Liver (tissue), 9 donors: ENCODE results near the gene AGBL4. TPM values are rescaled to one million over a fixed set of nuclear protein-coding genes. Genes with fewer than 3 reads are reported as not detected.

Experiments used
- DNase-seq: peaks from one replicate; pipeline ENCODE4 v3.0.0-alpha.2; 2017; ENCODE audit warnings: low spot score
- H3K27ac ChIP-seq, 2 donors: one replicate each; pipeline ENCODE4 v1.7.0; 2013; ENCODE audit warnings: inconsistent platforms in 2 of 2, low read length in 2 of 2, control low read depth in 1 of 2, low read depth in 1 of 2, mild to moderate bottlenecking in 1 of 2
- H3K27me3 ChIP-seq, 4 donors: one replicate each; pipeline versions ENCODE4 v1.6.1 to v1.7.0; 2013; ENCODE audit warnings: low read length in 3 of 4, inconsistent platforms in 1 of 4, mild to moderate bottlenecking in 1 of 4, moderate library complexity in 1 of 4; ENCODE audit not compliant: control insufficient read depth in 4 of 4, insufficient read depth in 4 of 4
- H3K36me3 ChIP-seq, 4 donors: one replicate each; pipeline versions ENCODE4 v1.6.1 to v1.7.0; 2013; ENCODE audit warnings: low read length in 3 of 4, mild to moderate bottlenecking in 3 of 4, low read depth in 1 of 4, moderate library complexity in 1 of 4; ENCODE audit not compliant: control insufficient read depth in 4 of 4, insufficient read depth in 3 of 4
- H3K4me1 ChIP-seq, 4 donors: one replicate each; pipeline versions ENCODE4 v1.6.1 to v1.7.0; 2013; ENCODE audit warnings: low read length in 3 of 4, mild to moderate bottlenecking in 3 of 4, moderate library complexity in 1 of 4; ENCODE audit not compliant: control insufficient read depth in 4 of 4, insufficient read depth in 4 of 4
- H3K4me3 ChIP-seq, 3 donors: one replicate each; pipeline versions ENCODE4 v1.6.1 to v1.7.0; 2013; ENCODE audit warnings: low read length in 3 of 3, control low read depth in 1 of 3, low read depth in 1 of 3, mild to moderate bottlenecking in 1 of 3
- H3K9ac ChIP-seq, 2 donors: one replicate each; pipeline ENCODE4 v1.7.0; 2013; ENCODE audit warnings: low read length in 2 of 2, mild to moderate bottlenecking in 2 of 2, moderate library complexity in 2 of 2, control low read depth in 1 of 2, low read depth in 1 of 2
- H3K9me3 ChIP-seq, 4 donors: one replicate each; pipeline versions ENCODE4 v1.6.1 to v1.7.0; 2013; ENCODE audit warnings: low read length in 3 of 4; ENCODE audit not compliant: control insufficient read depth in 4 of 4
- ATF3 ChIP-seq: IDR thresholded peaks from 2 replicates; pipeline ENCODE4 v1.6.1; 2016; ENCODE audit warnings: antibody characterized with exemption
- CTCF ChIP-seq: fragments of 150-350 bp; IDR thresholded peaks from 2 replicates; pipeline ENCODE4 v1.5.1; 2017; ENCODE audit warnings: improper control_type of control experiment, low read depth, low read length; ENCODE audit not compliant: missing input control
- EGR1 ChIP-seq, 2 donors: IDR thresholded peaks; 2 replicates each; pipeline ENCODE4 v1.6.1; 2016 to 2018; ENCODE audit warnings: antibody characterized with exemption in 2 of 2, low read depth in 2 of 2
- FOXA1 ChIP-seq: IDR thresholded peaks from 2 replicates; pipeline ENCODE4 v1.6.1; 2016; ENCODE audit warnings: antibody characterized with exemption
- FOXA2 ChIP-seq: IDR thresholded peaks from 2 replicates; pipeline ENCODE4 v1.6.1; 2016; ENCODE audit warnings: antibody characterized with exemption
- HNF4A ChIP-seq, 2 donors: conservative IDR thresholded peaks; 2 replicates each; pipeline ENCODE4 v1.6.1; 2016; ENCODE audit warnings: antibody characterized with exemption in 2 of 2, mild to moderate bottlenecking in 2 of 2
- HNF4G ChIP-seq: IDR thresholded peaks from 2 replicates; pipeline ENCODE4 v1.6.1; 2016; ENCODE audit warnings: antibody characterized with exemption
- JUND ChIP-seq, 2 donors: IDR thresholded peaks; 2 replicates each; pipeline ENCODE4 v1.6.1; 2016; ENCODE audit warnings: antibody characterized with exemption in 2 of 2
- MAX ChIP-seq: IDR thresholded peaks from 2 replicates; pipeline ENCODE4 v1.6.1; 2016; ENCODE audit warnings: antibody characterized with exemption
- RAD21 ChIP-seq, 2 donors: IDR thresholded peaks; 2 replicates each; pipeline ENCODE4 v1.6.1; 2016; ENCODE audit warnings: antibody characterized with exemption in 2 of 2, mild to moderate bottlenecking in 2 of 2
- RXRA ChIP-seq, 2 donors: IDR thresholded peaks; 2 replicates each; pipeline ENCODE4 v1.6.1; 2017 to 2018; ENCODE audit warnings: antibody characterized with exemption in 2 of 2, mild to moderate bottlenecking in 1 of 2
- SP1 ChIP-seq: IDR thresholded peaks from 2 replicates; pipeline ENCODE4 v1.6.1; 2018; ENCODE audit warnings: antibody characterized with exemption, mild to moderate bottlenecking
- TAF1 ChIP-seq: conservative IDR thresholded peaks from 2 replicates; pipeline ENCODE4 v1.6.1; 2016; ENCODE audit warnings: antibody characterized with exemption, mild to moderate bottlenecking
- YY1 ChIP-seq: IDR thresholded peaks from 2 replicates; pipeline ENCODE4 v1.6.1; 2016; ENCODE audit warnings: antibody characterized with exemption, mild to moderate bottlenecking
- WGBS: extraction: QIAGEN DNeasy Blood & Tissue Kit; methylation state at CpG from one replicate; pipeline ENCODE4 v1.1.7; 2013; 5-methylcytosine and 5-hydroxymethylcytosine counted together
- polyA plus RNA-seq, 2 donors: library from polyadenylated mRNA; stranded (reverse) in 1 of 2; unstranded in 1 of 2; fragments of 200-250 nt in 1 of 2; fragments of >200 nt in 1 of 2; fragmentation: Nextera tagmentation in 1 of 2; extraction: Ambion mirVana in 1 of 2; gene quantifications; one replicate each; pipeline versions ENCODE4 v1.2.1 to v1.2.3, GENCODE V29; 2013 to 2015
- total RNA-seq, 2 donors: library from RNA; depleted of rRNA; stranded (reverse); fragments of >200 nt; gene quantifications; one replicate each; pipeline ENCODE4 v1.2.3, GENCODE V29; 2014
- TF ChIP-seq, protein P1 (sequence below): IDR thresholded peaks from 2 replicates; pipeline ENCODE4 v1.6.1; 2016; ENCODE audit warnings: antibody characterized with exemption
- donor health status: healthy.
- donor health status: healthy.
- donor health status: healthy.
- donor health status: healthy.
- donor health status: healthy.

The AGBL4 gene
- total and polyA plus RNA-seq, 4 donors: 0.75 to 0.76 TPM; not detected in 2

- Histone ChIP-seq H3K27me3 (no peaks in the 10 kb centered on the region), H3K36me3 (no peaks in the 10 kb centered on the region), H3K4me3 (no peak overlapping the region), H3K27ac (no peak overlapping the region), H3K9me3 (no peaks in the 10 kb centered on the region), H3K4me1 (no peaks in the 10 kb centered on the region), H3K9ac (no peak overlapping the region)
- TF ChIP-seq RAD21 (IDR thresholded peaks at IDR 0.05): no peak
- no peak for TF ChIP-seq SP1
- TF ChIP-seq MAX: no peak
- TF ChIP-seq HNF4G: no peak
- TF ChIP-seq RXRA (IDR thresholded peaks at IDR 0.05): no peak
- no peak for DNase-seq
Measured at GRCh38 chr1:49356594-49356993, 667.2 kb downstream of the AGBL4 start.

DNA sequence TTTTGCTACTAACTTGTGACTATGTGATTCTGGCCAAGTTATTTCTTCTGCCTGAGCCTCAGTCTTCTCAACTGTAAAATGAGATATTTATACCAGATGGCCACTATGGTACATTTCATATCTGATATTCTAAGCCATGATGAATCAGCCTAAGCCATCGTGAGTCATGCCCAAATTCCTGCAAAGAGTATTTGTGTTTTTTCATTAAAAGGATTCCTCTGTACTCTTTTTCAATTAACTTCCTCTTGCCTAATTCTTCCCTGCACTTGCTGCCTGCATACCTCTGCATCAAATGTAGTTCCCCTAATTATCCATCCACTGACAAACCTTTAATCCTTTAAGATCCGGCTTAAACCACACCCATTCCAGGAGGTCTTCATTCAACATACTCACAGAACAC, 672.0 kb downstream of the AGBL4 start:
- Histone ChIP-seq H3K9ac (no peak overlapping the region), H3K27ac (no peak overlapping the region), H3K27me3 (no peaks in the 10 kb centered on the region), H3K4me1 (no peaks in the 10 kb centered on the region), H3K9me3 (no peaks in the 10 kb centered on the region), H3K36me3 (no peaks in the 10 kb centered on the region), H3K4me3 (no peak overlapping the region)
- 63% methylated on average over 2 of the region's 2 CpGs for WGBS
- TF ChIP-seq HNF4G: no peak
- no peak for TF ChIP-seq TAF1
- no peak for TF ChIP-seq SP1
- no peak for TF ChIP-seq JUND (IDR thresholded peaks at IDR 0.05)
- TF ChIP-seq ATF3: no peak
- TF ChIP-seq RAD21 (IDR thresholded peaks at IDR 0.05): no peak
- no peak for TF ChIP-seq FOXA2
- no peak for TF ChIP-seq RXRA (IDR thresholded peaks at IDR 0.05)
- TF ChIP-seq, protein P1, sequence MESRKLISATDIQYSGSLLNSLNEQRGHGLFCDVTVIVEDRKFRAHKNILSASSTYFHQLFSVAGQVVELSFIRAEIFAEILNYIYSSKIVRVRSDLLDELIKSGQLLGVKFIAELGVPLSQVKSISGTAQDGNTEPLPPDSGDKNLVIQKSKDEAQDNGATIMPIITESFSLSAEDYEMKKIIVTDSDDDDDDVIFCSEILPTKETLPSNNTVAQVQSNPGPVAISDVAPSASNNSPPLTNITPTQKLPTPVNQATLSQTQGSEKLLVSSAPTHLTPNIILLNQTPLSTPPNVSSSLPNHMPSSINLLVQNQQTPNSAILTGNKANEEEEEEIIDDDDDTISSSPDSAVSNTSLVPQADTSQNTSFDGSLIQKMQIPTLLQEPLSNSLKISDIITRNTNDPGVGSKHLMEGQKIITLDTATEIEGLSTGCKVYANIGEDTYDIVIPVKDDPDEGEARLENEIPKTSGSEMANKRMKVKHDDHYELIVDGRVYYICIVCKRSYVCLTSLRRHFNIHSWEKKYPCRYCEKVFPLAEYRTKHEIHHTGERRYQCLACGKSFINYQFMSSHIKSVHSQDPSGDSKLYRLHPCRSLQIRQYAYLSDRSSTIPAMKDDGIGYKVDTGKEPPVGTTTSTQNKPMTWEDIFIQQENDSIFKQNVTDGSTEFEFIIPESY: no peak
- TF ChIP-seq HNF4A (conservative IDR thresholded peaks at IDR 0.05): no peak
- no peak for DNase-seq

DNA sequence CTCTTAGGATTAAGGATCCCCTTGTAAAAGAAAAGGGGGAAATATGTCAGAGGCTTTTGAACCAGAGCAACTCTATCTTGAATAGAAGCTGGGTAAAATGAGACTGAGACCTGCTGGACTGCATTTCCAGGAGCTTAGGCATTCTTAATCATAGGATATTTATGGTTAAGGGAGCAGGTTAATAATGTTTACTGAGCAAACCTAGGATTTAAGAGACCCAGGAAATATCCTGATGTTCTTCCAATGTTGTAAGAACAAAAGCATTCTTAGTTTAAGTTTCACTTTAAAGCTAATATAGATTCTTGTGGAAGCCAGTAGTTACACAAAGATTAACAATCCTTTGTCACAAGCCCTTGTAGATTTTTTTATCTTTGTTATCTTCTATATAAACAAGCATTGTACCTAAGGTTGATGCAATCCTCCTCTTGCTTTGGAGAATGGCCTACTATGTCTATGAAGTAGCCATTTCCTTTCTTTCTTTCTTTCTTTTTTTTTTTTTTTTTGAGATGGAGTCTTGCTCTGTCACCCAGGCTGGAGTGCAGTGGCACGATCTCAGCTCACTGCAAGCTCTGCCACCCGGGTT, 676.9 kb downstream of the AGBL4 start:
- H3K27me3 ChIP-seq: no peaks in the 10 kb centered on the region
- 64% methylated on average over 2 of the region's 2 CpGs for WGBS
- H3K9ac ChIP-seq: no peak overlapping the region
- no peaks in the 10 kb centered on the region for H3K36me3 ChIP-seq
- DNase-seq: no peak
- no peaks in the 10 kb centered on the region for H3K9me3 ChIP-seq
- H3K4me1 ChIP-seq: no peaks in the 10 kb centered on the region
- no peak overlapping the region for H3K4me3 ChIP-seq
- TF ChIP-seq YY1 (no peak), RAD21 (IDR thresholded peaks at IDR 0.05) (no peak), HNF4G (no peak), EGR1 (IDR thresholded peaks at IDR 0.05; ENCODE audit: low read depth in 2 of 2) (no peak), FOXA1 (no peak), CTCF (no peak), RXRA (IDR thresholded peaks at IDR 0.05) (no peak), SP1 (no peak), JUND (IDR thresholded peaks at IDR 0.05) (no peak), MAX (no peak)
- TF ChIP-seq, protein P1: no peak
- H3K27ac ChIP-seq: no peak overlapping the region
